Stimulated activated CD8-positive, alpha-beta memory T cell treated with anti-CD3 and anti-CD28 coated beads, Interleukin-7, amount 100 ng/mL, for 48 hours (primary cell): ENCODE results near the gene NAA30.

Source experiments
- DNase-seq, 2 donors: peaks; one replicate each; pipeline ENCODE4 v3.0.0-alpha.2; 2020; ENCODE audit warnings: low read depth in 1 of 2; ENCODE audit errors: extremely low read depth in 1 of 2

NAA30 gene

DNA sequence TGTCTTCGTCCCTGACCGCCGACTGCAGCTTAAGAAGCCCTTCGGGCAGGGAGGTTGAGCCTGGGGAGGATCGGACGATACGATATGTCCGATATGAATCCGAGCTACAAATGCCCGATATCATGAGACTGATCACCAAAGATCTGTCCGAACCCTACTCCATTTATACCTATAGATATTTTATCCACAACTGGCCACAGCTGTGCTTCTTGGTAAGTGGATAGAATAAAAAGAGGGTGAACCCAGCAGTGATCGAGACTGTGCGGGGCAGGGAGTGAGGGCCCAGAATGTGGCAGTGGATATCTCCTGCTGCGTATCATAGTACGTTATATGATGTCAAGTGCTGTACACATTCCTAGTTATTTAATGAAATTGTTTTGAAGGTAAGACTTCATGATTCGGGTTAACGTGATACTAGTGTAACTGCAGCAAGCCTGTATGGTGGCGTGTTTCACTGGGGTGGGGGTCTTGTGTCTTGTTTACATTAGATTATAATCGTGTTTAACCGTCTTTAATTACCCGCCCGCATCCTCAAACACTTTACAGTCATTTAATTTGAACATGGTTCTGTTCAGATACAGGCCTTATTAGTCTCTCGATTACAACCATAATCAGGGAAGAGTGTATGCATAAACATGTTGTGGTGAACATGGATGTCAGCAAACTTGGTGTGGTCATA is 1.3 kb downstream of the NAA30 start:
- no peak for DNase-seq

GRCh38 chr14:57392830-57393229 is 2.4 kb downstream of the NAA30 start:
- DNase-seq = no peak

- DNase-seq = no peak
Observed at GRCh38 chr14:57400556-57401494, 10.4 kb downstream of the NAA30 start.

- DNase-seq = no peak
Observed at GRCh38 chr14:57401501-57401900, 11.1 kb downstream of the NAA30 start.

- DNase-seq = no peak
Observed at GRCh38 chr14:57402173-57402852, 11.9 kb downstream of the NAA30 start.

DNA sequence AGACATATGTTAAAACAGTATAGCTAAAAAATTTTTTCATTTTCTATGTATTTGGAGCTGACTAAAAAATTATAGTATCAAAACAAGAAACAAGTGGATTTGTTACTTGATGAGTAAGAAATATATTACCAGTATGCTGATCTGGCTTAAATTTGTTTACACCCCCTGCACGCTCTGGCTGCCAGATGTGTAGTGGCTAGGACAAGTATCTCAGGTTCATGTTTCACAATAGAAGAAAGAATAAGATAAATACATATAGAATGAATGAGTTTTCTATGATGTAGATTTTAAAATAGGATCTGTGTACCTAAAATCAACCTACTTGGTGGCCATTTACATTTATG is 13.1 kb downstream of the NAA30 start:
- no peak for DNase-seq

GRCh38 chr14:57405562-57405961 is 15.2 kb downstream of the NAA30 start:
- DNase-seq = no peak

GRCh38 chr14:57408037-57408436 is 17.7 kb downstream of the NAA30 start:
- no peak for DNase-seq

DNA sequence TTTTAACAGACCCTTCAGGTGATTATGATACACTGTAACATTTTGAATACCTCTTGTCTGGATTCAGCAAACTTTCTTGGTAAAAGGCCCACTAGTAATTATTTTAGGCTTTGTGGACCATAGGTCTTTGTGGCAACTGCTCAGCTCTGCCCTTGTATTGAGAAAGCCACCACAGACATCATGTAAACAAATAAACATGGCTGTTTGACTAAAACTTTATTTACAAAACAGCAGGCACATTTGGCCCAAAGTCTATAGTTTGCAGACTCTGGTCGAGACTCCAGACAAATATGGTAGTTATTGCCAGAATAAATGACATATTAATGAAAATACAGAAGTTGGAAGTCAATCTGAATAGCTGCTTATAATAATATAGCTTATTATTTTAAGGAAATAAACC is 18.2 kb downstream of the NAA30 start:
- DNase-seq = no peak

GRCh38 chr14:57412341-57412740 is 22.0 kb downstream of the NAA30 start:
- DNase-seq = no peak

DNA sequence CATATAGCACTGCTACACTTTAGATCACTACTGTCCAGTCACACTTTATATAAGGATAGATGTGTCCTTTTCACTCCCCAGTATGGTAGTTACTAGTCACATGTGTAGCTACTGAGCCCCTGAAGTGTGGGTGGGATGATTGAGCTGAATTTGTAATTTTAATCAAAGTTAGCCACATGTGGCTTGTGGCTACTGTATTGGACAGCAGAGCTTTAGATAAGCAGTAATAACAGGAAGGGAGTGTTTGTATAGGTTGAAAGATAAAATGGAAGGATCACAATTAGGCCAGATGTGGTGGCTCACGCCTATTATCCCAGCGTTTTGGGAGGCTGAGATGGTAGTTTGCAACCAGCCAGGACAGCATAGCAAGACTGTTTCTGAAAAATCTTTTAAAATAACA is 23.5 kb downstream of the NAA30 start:
- no peak for DNase-seq

GRCh38 chr14:57417228-57417627 is 26.8 kb downstream of the NAA30 start:
- DNase-seq = no peak

DNA sequence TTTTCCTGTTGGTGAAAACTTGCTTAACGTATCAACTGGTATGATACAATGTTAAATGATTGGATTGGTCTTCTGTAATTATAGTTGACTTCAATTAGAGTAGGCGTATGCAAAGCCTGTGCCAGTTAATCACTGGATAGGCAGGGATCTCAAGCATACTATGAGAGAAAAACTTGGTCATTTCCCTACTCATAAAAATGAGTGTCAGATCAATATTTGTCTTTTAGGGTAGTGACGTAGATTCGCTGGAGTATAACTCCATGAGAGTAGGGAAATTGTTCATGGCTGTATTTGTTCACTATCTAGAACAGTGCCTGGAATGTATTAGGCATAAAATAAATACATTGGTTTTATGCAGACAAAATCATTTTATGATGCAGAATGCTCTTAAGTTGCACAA is 28.6 kb downstream of the NAA30 start:
- no peak for DNase-seq

DNA sequence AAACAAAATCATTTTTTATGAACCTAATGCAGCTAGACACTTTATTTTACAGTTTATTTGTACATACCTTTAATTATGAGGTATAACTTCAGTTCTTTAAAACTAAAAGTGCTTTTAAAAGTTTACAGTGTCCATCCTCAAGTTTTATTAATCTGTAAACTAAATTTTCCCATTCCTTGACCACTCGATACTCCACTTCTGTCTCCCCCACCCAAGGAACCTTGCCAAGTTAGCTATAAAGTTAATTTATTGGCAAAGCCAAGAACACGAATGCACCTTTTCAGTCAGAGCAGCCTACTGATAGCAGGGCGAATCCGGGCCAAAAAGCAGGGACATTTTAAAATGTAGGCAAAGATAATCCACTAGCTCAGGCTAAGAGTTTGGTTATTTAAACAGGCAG is 29.6 kb downstream of the NAA30 start:
- no peak for DNase-seq

DNA sequence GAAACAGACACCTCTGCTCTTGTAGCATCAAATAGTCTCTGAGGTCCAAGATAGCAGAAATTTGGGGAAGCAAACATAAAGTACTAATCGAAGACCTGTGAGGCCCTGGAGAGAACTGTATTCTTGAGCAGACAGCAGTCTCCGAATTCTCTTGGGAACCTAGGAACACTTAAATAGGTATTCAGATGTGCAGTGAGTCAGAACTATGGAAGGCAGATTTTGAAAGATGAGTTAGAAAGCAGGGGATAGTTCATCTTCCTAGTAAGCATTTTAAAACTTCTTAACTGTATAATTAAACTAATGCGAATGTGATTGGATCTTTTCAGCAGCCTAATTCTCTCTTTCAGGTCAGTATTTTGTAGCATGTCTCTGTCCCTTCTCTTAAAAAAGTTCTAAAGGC is 30.6 kb downstream of the NAA30 start:
- DNase-seq = no peak

- no peak for DNase-seq
Observed at GRCh38 chr14:57435923-57436322, 45.5 kb downstream of the NAA30 start.

- DNase-seq = no peak
Observed at GRCh38 chr14:57461777-57462320, 71.5 kb downstream of the NAA30 start.

- DNase-seq = no peak
Observed at GRCh38 chr14:57462551-57462950, 72.2 kb downstream of the NAA30 start.

DNA sequence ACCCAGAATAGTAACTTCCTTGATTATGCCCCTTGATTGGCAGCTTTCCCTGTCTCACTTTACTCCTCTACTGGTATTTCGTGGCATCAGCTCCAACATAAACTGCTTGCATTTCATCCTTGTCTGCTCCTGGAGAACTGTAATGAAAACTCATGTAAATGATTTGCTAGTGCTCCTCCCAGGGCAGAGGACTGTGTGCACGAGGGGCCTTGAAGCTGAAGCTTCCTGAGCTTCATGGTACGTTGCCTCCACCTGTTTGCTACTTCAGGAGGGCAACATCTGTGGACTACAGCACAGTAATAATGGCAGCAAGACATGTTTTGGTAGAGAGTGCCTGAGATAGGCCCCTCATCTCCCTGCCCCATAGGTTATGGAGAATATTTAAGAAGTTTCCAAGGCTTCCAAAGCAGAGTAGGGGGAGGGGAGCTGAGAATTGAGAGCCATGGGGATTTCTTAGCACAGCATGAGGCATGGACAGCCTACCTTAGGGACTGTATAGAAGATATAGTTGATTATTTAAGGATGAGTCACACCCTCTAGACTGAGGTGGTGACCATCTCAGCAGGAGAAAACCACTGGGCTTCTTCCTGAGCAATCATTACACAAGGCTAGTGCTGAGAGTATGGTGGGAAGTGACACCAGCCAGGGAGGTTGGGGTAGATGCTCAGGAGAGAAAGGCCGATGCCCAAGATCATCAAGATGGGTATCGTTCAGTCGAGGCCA is 73.8 kb downstream of the NAA30 start:
- no peak for DNase-seq
